ENCODE results near the gene APBB2.

GRCh38 chr4:40916218-40916555 lies 298.2 kb downstream of the APBB2 start:
- no peak for TF ChIP-seq POLR2AphosphoS5 (IDR thresholded peaks at IDR 0.05)
- TF ChIP-seq, protein P1, sequence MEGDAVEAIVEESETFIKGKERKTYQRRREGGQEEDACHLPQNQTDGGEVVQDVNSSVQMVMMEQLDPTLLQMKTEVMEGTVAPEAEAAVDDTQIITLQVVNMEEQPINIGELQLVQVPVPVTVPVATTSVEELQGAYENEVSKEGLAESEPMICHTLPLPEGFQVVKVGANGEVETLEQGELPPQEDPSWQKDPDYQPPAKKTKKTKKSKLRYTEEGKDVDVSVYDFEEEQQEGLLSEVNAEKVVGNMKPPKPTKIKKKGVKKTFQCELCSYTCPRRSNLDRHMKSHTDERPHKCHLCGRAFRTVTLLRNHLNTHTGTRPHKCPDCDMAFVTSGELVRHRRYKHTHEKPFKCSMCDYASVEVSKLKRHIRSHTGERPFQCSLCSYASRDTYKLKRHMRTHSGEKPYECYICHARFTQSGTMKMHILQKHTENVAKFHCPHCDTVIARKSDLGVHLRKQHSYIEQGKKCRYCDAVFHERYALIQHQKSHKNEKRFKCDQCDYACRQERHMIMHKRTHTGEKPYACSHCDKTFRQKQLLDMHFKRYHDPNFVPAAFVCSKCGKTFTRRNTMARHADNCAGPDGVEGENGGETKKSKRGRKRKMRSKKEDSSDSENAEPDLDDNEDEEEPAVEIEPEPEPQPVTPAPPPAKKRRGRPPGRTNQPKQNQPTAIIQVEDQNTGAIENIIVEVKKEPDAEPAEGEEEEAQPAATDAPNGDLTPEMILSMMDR (IDR thresholded peaks at IDR 0.05): no peak

Measured in esophagus muscularis mucosa (tissue), 3 donors.